ENCODE results near the gene TENT5C.

DNA sequence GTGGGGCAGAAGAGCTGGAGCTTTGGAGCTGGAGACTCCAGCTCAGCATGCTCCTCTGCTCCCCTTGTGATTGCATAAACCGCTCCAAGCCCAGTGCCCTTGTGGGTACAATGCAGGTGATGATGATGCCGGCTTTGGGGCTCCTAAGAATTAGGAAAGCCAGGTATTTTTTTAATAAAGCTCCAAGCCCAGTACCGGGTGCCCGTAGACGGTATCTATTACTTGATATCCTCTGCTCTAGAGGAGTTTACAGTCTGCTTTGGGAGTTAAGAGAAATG is 27.2 kb downstream of the TENT5C start:
- TF ChIP-seq, protein P1, sequence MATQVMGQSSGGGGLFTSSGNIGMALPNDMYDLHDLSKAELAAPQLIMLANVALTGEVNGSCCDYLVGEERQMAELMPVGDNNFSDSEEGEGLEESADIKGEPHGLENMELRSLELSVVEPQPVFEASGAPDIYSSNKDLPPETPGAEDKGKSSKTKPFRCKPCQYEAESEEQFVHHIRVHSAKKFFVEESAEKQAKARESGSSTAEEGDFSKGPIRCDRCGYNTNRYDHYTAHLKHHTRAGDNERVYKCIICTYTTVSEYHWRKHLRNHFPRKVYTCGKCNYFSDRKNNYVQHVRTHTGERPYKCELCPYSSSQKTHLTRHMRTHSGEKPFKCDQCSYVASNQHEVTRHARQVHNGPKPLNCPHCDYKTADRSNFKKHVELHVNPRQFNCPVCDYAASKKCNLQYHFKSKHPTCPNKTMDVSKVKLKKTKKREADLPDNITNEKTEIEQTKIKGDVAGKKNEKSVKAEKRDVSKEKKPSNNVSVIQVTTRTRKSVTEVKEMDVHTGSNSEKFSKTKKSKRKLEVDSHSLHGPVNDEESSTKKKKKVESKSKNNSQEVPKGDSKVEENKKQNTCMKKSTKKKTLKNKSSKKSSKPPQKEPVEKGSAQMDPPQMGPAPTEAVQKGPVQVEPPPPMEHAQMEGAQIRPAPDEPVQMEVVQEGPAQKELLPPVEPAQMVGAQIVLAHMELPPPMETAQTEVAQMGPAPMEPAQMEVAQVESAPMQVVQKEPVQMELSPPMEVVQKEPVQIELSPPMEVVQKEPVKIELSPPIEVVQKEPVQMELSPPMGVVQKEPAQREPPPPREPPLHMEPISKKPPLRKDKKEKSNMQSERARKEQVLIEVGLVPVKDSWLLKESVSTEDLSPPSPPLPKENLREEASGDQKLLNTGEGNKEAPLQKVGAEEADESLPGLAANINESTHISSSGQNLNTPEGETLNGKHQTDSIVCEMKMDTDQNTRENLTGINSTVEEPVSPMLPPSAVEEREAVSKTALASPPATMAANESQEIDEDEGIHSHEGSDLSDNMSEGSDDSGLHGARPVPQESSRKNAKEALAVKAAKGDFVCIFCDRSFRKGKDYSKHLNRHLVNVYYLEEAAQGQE (IDR thresholded peaks at IDR 0.05; ENCODE audit: insufficient replicate concordance, low read depth), result no peak
- TF ChIP-seq, protein P2, sequence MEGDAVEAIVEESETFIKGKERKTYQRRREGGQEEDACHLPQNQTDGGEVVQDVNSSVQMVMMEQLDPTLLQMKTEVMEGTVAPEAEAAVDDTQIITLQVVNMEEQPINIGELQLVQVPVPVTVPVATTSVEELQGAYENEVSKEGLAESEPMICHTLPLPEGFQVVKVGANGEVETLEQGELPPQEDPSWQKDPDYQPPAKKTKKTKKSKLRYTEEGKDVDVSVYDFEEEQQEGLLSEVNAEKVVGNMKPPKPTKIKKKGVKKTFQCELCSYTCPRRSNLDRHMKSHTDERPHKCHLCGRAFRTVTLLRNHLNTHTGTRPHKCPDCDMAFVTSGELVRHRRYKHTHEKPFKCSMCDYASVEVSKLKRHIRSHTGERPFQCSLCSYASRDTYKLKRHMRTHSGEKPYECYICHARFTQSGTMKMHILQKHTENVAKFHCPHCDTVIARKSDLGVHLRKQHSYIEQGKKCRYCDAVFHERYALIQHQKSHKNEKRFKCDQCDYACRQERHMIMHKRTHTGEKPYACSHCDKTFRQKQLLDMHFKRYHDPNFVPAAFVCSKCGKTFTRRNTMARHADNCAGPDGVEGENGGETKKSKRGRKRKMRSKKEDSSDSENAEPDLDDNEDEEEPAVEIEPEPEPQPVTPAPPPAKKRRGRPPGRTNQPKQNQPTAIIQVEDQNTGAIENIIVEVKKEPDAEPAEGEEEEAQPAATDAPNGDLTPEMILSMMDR (IDR thresholded peaks at IDR 0.05; ENCODE audit: insufficient read depth, low read length), result no peak
- TF ChIP-seq POLR2AphosphoS5 (IDR thresholded peaks at IDR 0.05; ENCODE audit: low read depth) (no peak), SPI1 (IDR thresholded peaks at IDR 0.05; ENCODE audit: borderline replicate concordance, low read depth) (no peak)
